ENCODE data around the gene RAB43.
"Not testable (repeated sequence)": the region's sequence is repeated elsewhere in the genome, so short reads cannot be mapped to it uniquely, and the experiment has no call there.

Gene RAB43

DNA sequence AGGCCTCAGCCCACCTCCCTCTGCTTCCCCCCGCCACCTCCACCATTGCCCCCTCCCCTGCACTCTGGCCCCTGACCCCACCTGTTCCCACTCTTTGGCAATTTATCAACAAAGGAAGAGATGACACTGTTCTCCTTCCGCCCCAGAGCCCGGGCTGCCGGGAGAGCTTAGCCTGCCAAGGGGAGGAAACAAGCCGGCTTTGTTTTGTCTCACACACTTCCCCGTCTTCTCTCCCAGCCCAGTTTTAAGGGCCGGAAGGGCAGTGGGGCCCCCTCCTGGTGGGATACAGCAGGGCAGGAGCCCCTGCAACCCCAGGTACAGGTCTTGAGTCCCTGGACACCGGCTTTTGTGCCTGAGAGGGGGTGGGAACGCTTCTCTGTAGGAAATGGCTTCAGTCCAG, 33.7 kb downstream of the RAB43 start:
- peak; percentile 26 for DNase-seq

DNA sequence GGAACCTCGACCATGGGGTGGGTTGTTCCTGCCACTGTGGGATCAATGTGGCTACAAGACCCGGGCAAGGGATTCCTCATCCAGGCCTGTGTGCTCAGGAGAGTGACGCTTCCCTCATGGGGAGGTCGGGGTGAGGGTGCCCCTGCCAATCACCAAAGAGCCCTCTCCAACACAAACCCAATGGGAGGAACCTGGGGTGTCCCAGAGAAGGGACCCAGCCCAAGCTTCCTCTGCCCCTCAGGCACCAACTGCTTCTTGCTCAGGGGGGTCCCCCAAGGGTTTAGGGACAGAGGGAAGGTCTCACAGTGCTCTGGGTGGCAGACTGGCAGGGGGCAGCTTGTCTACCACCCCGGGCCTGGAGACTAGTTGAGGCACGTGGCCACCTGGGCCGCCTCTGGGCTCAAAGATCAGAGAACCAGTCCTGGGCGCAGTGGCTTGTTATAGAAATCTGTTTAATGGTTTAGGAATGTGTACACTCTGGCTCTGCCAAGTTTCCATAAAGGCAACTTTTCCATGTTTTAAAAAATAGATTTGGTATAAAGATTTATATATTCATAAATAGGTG, 34.4 kb downstream of the RAB43 start:
- DNase-seq: no peak

DNA sequence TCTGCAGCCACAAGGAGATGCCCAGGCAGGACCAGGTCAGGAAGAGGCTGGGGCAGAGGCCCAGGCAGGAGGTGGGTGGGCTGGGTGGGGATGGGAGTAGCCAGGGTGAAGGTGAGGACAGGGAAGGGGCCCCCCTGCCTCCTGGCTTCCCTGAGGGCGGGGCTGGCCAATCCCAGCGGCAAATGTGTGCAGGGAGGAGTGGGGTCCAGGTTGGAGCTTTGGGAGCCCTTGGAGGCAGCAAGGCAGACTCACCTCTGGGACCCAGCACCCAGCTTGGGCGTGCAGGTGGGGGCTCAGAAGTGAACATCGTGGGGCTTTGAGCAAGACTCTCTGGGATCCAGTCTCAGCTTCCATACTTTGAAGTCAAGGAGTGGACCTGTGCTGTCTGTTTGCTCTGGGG, 35.8 kb downstream of the RAB43 start:
- DNase-seq: no peak

DNA sequence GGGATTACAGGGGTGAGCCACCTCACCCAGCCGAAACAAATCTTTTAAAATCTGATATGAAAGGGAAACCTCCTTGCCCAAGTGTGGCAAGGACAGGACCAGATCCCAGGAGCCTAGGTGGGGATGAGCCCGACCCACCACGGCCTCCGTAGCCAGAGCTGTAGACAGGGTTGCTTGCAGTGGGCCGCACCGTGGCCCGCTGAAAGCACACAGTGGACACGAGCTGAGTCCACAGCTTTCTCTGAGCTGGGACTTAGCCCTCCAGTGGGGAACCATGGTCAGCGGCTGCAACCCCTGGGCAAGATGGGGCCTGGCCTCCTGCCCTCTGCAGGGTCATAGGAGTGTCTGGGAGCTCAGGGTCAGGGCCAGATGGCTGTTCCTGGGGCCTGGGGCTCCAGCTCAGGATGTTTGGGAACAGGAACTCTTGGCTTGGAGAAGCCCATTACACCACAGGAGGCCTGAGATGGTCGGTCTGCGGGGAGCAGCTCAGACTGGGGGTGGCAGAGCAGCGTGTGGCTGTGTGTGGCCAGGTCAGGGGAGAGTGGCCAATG, 36.4 kb downstream of the RAB43 start:
- no peak for DNase-seq

DNA sequence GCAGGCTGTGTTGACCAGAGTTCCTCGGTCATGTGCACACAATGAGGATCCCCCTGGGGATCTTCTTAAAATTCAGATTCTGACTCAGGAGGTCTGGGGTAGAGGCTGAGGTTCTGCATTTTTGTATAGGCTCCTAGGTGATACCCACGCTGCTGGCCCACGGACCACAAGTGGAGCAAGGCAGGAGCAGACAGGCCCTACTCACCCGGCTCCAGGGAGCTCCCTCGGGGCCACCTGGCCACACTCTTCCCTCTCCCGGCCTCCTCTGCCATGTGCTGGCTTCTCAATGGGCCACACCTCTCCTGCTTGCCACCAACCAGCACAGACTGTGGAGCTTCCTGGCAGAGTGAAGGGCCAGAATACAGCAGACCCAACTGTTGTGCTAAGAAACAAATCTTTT, 37.1 kb downstream of the RAB43 start:
- DNase-seq: no peak

DNA sequence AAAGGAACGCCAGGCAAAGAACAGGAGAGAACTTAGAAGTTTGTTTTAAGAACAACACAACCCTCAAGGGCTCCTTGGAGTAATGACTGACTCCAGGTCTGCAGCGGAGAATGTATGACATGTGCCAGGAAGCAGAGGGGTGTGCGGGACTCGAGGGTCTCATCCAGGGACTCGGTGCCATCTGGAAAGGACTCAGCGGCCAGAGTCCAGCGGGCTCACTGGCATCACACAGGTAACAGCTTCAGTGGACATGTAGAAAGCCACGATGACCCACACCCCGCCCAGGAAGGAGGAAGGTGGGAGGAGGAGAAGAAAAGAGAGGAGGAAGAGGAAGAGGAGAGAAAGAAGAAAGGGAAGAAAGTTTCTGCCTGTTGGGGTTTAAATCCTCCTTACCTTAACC, 39.6 kb downstream of the RAB43 start:
- DNase-seq: no peak

DNA sequence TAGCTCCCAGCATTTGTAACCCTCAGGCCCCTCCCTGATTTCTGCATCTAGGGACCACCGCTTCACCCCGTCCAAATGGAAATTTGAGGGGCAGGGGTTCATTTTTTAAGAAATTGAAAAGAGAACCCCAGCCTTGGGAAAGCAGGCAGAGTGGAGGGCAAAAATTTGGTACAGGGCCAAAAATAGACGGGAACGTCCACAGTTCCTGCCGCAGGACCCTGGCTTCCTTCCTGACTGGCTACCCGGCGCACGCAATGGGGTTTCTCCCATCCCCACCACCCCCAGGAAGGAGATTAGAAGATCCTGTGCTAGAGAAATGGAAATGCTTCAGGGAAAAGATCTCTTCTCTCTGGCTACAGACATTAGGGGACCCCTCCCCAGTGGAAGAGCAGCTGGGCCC, 40.1 kb downstream of the RAB43 start:
- DNase-seq: no peak

DNA sequence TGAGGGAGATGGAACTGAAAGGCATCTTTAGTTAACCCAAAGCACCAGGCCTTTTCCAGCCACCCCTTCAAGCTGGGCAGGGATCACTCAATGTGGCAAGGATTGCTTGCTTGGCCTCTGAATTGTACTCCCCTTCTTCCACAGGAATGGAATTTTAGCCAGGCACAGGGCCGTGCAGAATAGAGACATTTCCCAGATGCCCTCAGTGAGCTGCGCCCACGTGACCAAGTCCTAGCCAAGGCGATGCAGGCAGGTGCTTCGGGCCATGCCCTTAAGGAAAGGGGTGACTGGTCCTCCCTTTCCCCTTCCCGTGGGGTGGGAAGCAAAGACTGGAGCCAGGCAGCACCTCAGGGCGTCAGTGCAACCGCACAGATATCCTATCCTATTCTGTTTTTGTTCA, 43.1 kb downstream of the RAB43 start:
- DNase-seq: no peak

DNA sequence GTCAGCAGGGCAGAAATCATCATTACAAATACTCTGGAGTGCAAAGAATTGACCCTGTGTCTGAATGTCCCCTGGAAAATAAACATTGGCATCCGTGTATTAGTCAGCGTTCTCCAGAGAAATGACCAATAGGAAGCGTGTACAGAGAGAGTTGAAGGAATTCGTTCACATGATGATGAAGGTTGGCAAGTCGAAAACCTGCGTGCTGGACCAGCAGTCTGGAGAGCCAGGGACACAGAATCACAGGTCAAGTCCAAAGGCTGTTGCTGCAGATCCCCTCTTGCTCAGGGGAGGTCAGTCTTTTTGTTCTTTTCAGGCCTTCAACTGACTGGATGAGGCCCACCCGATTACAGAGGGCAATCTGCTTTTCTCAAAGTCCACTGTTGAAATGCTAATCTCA, 44.4 kb downstream of the RAB43 start:
- no peak for DNase-seq

DNA sequence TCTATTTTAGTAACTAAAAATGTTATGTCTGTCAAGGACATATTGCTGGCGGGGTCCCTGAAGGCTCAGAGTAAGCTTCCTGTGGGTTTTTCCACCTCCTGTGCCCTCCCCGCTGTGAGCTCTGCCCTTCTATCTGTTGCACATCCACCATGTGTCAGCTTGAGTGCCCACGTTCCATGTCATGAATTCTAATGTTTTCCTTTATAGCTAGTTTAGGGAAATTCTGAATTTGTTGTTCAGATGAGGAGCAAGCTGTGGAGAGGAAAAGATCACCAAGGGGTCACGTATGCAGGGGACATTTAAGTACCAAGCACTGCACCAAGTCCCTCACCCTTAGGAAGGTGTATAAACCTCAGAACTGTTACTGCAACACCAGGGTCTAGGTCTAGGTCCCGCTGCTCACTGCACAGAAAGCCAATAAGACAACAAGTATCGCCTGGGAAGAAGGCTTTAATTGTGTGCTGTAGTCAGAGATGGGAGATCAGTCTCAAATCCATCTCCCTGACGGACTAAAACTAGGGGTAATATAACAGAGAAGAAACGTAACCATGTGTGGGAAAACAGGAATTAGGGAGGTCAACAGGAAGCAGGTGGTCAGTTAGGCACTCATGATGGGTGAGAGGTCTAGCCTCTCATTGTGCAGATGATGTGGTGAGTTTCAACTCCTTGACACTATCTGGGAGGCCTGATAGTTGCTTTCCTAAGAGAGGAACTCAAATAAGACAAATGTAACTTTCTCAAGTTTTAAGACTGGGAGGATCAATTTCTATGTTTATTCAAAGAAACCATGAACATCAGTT, 51.3 kb downstream of the RAB43 start:
- DNase-seq: no peak

DNA sequence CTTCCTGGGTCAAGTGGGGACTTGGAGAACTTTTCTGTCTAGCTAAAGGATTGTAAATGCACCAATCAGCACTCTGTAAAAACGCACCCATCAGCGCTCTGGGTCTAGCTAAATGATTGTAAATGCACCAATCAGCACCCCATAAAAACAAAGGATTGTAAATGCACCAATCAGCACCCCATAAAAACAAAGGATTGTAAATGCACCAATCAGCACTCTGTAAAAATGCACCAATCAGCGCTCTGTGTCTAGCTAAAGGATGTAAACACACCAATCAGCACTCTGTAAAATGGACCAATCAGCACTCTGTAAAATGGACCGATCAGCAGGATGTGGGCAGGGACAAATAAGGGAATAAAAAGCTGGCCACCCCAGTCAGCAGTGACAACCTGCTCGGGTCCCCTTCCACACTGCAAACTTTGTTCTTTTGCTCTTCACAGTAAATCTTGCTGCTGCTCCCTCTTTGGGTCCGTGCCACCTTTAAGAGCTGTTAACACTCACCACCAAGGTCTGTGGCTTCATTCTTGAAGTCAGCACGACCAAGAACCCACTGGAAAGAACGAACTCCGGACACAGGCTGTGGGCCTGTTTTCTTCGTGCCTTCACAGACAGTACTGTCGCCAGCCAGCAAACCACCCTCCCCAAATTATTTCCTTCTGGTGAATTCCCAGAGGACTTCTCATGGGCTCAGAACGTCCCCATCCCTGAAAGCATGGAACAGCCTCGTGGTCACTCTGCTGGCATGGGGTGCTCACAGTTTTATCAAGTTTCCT, 52.1 kb downstream of the RAB43 start:
- DNase-seq: not testable (repeated sequence)

DNA sequence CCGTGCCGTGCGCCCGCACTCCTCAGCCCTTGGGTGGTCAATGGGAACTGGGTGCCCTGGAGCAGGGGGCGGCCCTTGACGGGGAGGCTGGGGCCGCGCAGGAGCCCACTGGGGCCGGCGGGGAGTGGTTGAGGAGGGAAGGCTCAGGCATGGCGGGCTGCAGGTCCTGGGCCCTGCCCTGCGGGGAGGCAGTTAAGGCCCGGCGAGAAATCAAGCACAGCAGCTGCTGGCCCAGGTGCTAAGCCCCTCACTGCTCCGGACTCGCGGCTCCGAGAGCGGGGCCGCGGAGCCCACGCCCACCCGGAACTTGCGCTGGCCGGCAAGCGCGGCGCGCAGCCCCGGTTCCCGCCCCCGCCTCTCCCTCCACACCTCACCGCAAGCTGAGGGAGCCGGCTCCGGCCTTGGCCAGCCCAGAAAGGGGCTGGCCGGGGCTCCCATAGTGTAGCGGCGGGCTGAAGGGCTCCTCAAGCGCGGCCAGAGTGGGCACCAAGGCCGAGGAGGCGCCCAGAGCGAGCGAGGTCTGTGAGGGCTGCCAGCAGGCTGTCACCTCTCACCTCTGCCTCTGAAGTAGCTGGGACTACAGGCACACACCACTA, 53.2 kb downstream of the RAB43 start:
- DNase-seq: no peak

DNA sequence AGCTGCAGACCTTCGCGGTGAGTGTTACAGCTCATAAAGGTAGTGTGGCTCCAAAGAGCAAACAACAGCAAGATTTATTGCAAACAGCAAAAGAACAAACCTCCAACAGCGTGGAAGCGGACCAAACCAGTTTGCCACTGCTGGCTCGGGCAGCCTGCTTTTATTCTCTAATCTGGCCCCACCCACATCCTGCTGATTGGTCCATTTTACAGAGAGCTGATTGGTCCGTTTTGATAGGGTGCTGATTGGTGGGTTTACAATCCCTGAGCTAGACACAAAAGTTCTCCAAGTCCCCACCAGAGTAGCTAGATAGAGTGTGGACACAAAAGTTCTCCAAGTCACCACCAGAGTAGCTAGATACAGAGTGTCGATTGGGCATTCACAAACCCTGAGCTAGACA, 53.9 kb downstream of the RAB43 start:
- DNase-seq: peak; percentile 13

DNA sequence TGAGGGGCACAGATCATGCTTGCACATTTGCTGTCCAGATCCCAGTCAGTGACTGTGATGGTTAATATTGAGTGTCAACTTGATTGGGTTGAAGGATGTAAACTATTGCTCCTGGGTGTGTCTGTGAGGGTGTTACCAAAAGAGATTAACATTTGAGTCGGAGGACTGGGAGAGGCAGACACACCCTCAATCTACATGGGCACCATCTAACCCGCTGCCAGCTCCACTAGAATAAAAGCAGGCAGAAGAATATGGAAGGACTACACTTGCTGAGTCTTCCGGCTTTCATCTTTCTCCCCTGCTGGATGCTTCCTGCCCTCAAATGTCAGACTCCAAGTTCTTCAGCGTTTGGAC, 55.9 kb downstream of the RAB43 start:
- DNase-seq: no peak

DNA sequence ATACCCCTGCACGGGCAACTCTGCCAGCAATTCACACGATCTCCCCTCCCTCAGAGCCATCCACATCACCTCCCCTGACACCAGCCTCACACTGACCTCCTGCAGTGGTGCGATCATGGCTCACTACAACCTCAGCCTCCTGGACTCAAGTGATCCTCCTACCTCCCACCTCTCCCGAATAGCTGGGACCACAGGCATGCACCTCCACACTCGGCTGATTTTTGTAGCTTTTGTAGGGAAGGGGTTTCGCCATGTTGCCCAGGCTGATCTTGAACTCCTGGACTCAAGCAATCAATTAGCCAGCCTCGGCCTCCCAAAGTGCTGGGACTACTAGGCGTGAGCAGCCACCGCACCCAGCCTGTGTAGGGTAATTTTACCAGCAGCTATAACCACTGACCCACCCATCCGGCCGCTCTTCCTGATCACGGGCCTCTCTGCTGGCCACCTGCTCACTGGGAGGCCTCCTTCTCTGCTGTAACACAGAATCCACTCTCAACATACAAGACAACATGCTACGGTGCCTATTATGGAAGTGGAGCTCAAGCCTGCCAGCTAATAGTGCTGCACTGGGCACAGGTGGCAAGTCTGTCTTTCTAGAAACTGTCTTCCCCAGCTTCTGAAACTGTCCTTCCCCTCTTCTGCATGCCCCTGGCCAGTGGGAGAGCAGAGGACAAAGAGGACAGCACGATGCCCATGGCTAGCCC, 56.4 kb downstream of the RAB43 start:
- no peak for DNase-seq

DNA sequence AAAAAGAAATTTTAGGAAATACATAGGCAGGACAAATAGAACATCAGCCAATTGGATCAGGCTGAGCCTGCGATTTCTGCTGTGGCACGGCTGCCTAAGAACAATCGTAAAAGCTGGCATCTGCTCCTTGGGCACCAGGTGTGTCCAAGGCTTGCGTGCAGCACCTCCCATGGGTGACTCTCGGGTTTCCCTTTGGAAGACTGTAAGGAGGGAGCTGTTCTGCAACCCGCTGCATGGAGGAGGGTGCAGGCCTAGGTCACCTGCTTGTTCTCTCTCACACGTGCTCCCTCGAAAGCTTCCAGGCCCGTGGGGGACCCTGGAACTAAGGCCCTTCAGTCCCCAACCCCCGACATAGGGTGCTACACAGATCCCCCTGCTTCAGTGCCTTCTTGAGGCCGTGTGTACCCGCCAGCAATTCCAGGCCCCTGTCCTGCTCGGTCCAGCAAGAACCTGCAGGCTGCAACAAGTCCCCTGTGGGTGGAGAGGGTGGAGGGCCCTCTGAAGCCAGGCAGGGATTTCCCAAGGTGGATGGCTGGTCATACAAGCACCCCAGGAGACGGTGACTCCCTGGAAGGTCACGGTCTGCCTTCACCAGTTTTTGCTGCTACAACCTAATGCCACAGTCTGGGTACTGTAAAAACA, 57.6 kb downstream of the RAB43 start:
- DNase-seq: no peak

DNA sequence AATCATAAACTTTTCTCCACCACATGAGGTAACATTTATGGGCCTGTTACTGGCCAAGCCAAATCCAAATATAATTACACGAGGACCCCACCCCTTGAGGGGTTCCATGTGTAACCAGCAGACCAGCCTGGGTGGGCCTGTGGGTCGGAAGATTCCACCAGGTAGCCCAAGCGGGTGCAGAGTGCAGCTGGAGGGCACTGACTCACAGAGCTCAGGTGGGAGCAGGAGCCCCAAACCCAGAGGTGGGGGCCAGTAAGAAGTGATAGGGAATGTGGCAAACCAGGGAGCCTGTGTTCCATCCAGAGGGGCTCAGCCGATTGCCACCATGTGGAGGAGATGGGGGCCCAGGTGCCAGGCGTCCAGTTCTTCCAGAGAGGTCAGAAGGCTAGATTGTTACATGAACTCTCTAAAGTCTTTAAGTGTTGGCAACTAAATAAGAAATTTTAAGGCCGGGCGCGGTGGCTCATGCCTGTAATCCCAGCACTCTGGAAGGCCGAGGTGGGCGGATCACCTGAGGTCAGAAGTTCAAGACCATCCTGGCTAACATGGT, 58.4 kb downstream of the RAB43 start:
- DNase-seq: no peak

DNA sequence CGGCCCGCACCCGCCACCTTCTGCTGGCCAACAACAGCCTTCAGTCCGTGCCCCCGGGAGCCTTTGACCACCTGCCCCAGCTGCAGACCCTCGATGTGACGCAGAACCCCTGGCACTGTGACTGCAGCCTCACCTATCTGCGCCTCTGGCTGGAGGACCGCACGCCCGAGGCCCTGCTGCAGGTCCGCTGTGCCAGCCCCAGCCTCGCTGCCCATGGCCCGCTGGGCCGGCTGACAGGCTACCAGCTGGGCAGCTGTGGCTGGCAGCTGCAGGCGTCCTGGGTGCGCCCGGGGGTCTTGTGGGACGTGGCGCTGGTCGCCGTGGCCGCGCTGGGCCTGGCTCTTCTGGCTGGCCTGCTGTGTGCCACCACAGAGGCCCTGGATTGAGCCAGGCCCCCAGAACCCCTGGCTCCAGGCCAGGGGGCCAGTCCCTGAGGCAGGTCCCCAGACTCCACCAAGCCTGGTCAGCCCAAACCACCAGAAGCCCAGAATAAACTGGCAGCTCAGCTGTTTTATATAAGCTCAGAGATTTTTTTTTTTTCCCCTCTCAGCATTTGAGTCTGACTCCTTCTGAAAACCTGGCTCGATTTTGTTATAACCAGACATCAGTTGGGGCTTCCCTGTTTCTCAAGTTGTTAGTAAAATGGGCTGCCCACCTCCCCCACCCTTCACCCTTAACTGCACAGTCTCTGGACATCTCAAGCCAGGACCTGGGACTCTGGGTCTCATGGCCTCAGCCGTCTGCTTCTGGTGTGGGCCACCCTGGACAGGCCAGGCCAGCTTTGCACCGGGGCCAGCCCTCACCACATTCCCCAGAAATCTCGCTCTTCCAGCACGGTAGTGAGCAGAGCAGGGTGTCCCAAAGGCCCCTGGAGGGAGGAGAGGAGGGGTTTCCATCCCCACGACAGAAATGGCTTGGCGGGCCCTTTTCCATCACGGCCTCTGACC, 59.4 kb downstream of the RAB43 start:
- DNase-seq: no peak

DNA sequence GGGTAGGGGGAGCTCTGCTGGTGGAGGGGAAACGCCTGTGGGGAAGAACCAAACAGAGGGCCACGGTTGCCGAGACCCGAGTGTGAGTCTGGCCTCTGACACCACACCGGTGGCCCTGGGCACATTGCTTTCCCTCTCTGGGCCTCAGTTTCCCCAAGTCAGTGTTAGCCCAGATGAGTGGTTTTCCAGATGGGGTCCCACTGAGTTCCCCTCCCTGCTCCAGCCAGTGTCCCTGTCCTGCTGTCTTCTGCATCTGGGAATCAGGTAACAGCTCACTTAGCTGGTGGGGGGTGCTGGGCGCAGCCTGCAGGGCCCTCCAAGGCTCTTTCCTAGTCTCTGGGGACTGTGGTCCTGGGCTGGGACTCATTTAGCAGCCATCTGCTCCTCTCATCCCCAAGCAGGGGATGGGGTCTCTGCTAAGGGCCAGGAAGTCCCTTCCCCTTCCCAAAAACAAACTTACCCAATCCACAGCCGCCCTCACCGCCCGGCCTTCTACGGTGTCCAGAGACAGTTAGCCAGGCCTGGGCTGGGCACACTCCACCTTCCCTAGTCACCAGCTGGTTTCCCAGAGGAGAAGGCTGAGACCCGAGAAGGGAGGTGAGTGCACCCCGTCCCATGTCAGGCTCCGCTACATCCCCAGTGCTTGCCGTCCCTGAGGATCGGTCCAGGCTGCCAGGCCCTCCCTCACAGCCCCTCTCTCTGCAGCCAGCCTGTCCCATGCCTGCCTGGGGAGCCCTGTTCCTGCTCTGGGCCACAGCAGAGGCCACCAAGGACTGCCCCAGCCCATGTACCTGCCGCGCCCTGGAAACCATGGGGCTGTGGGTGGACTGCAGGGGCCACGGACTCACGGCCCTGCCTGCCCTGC, 60.3 kb downstream of the RAB43 start:
- DNase-seq: no peak

Measured in CD4-positive, alpha-beta T cell treated with Interleukin-12 subunit alpha and Interleukin-12 subunit beta, for 1 hour (primary cell).